Astrocyte (in vitro differentiated cells and primary cell): Measurements from ENCODE around the gene IFNA13. TPM values are rescaled to one million over a fixed set of nuclear protein-coding genes. Genes with fewer than 3 reads are reported as not detected.
A peak's percentile ranks its signal among the peaks of the same experiment; 100 is the strongest.

Experiments used
- DNase-seq: peaks from one replicate; pipeline ENCODE4 v3.0.0-alpha.2; 2010; ENCODE audit warnings: low read depth
- FAIRE-seq: peaks from 2 replicates; lab custom pipeline; 2011; peaks lifted over from hg19 to GRCh38; lab: Jason Lieb, UNC
- H2AFZ ChIP-seq: 2 replicates; pipeline ENCODE4 v1.6.0; 2012; ENCODE audit warnings: low read depth, low read length, inconsistent platforms
- H3K27ac ChIP-seq: 2 replicates; pipeline ENCODE4 v1.5.1; 2011; ENCODE audit warnings: low read depth, low read length, inconsistent platforms
- H3K27me3 ChIP-seq: 2 replicates; pipeline ENCODE4 v1.6.0; 2011; ENCODE audit warnings: low read length, inconsistent platforms; ENCODE audit not compliant: insufficient read depth
- H3K36me3 ChIP-seq: 2 replicates; pipeline ENCODE4 v1.5.1; 2011; ENCODE audit warnings: low read length, inconsistent platforms; ENCODE audit not compliant: insufficient read depth
- H3K4me1 ChIP-seq: 2 replicates; pipeline ENCODE4 v1.5.1; 2011; ENCODE audit warnings: low read length, inconsistent platforms; ENCODE audit not compliant: insufficient read depth
- H3K4me2 ChIP-seq: 2 replicates; pipeline ENCODE4 v1.6.0; 2012; ENCODE audit warnings: low read length, inconsistent platforms
- H3K4me3 ChIP-seq: 2 replicates; pipeline ENCODE4 v1.5.1; 2011; ENCODE audit warnings: low read depth, mild to moderate bottlenecking, low read length, inconsistent platforms; ENCODE audit not compliant: insufficient read depth
- H3K79me2 ChIP-seq: 2 replicates; pipeline ENCODE4 v1.6.0; 2012; ENCODE audit warnings: mild to moderate bottlenecking, low read length, inconsistent platforms; ENCODE audit not compliant: insufficient read depth
- H3K9ac ChIP-seq: 2 replicates; pipeline ENCODE4 v1.6.0; 2012; ENCODE audit warnings: mild to moderate bottlenecking, low read length, inconsistent platforms
- H3K9me3 ChIP-seq: 2 replicates; pipeline ENCODE4 v1.5.1; 2012; ENCODE audit warnings: low read depth, mild to moderate bottlenecking, low read length, inconsistent platforms; ENCODE audit not compliant: insufficient read depth
- H4K20me1 ChIP-seq: 2 replicates; pipeline ENCODE4 v1.6.0; 2012; ENCODE audit warnings: low read length, inconsistent platforms; ENCODE audit not compliant: insufficient read depth
- H3K27ac Mint-ChIP-seq: one replicate; pipeline ENCODE4 v1.8.0; 2021; ENCODE audit warnings: mild to moderate bottlenecking, mixed read lengths; ENCODE audit not compliant: unreplicated experiment
- H3K27me3 Mint-ChIP-seq: one replicate; pipeline ENCODE4 v1.8.0; 2021; ENCODE audit warnings: low read depth, mixed read lengths; ENCODE audit not compliant: unreplicated experiment
- H3K36me3 Mint-ChIP-seq: one replicate; pipeline ENCODE4 v1.8.0; 2021; ENCODE audit warnings: low read depth, mixed read lengths; ENCODE audit not compliant: unreplicated experiment
- H3K4me1 Mint-ChIP-seq: one replicate; pipeline ENCODE4 v1.8.0; 2021; ENCODE audit warnings: low read depth, mixed read lengths; ENCODE audit not compliant: unreplicated experiment
- H3K4me3 Mint-ChIP-seq: one replicate; pipeline ENCODE4 v1.8.0; 2021; ENCODE audit warnings: mild to moderate bottlenecking, moderate library complexity, mixed read lengths; ENCODE audit not compliant: unreplicated experiment
- H3K9me3 Mint-ChIP-seq: one replicate; pipeline ENCODE4 v1.8.0; 2021; ENCODE audit warnings: mild to moderate bottlenecking, mixed read lengths; ENCODE audit not compliant: unreplicated experiment
- EZH2 ChIP-seq: IDR thresholded peaks from 2 replicates; pipeline ENCODE4 v1.6.1; 2012; ENCODE audit warnings: mild to moderate bottlenecking, low read length, inconsistent platforms; ENCODE audit not compliant: insufficient read depth
- total RNA-seq: library from RNA; stranded (reverse); gene quantifications from 2 replicates; pipeline ENCODE4 v1.2.1, GENCODE V29; 2021
- TF ChIP-seq, protein P1 (sequence below): IDR thresholded peaks from 2 replicates; pipeline ENCODE4 v1.5.1; 2011; ENCODE audit warnings: low read depth, mild to moderate bottlenecking, inconsistent platforms, low read length, moderate library complexity; ENCODE audit not compliant: insufficient read depth

The IFNA13 gene
- total RNA-seq, 1 donor from 2014 or later = not detected

DNA sequence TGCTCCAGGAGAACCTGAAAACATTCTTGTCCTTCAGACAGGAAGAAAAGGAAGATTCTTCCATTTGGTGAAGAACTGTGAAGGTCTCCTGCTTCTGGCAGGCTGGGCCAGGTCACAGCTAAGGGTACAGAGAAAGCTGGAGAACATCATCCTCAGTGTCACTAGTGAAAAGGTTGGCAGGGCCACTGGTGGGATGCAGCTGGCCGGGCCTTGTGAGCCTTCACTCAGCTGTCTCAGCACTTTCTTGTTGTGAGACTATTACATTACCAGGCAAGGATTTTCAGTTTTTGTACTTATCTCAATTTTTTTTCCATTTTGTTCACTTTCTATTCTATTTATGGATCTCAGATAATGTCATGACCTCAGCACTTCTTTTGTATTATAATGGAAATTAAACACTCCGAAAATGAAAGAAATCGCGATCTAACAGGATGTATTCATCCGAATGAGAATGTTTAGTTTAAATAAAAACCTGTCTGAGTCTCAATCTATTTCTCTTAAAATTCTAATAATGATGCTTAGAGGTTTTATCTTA, 31.2 kb upstream of the IFNA13 start:
- H3K4me1 ChIP-seq = peaks cover 12% of the 10 kb centered on the region
- H4K20me1 ChIP-seq = no peaks in the 10 kb centered on the region
- no peaks in the 10 kb centered on the region for H3K36me3 ChIP-seq
- H3K4me1 Mint-ChIP-seq = no peaks in the 10 kb centered on the region
- no peak overlapping the region for H3K4me3 ChIP-seq
- peaks cover 18% of the 10 kb centered on the region for H3K27me3 ChIP-seq
- H3K9me3 Mint-ChIP-seq = no peaks in the 10 kb centered on the region
- TF ChIP-seq, protein P1, sequence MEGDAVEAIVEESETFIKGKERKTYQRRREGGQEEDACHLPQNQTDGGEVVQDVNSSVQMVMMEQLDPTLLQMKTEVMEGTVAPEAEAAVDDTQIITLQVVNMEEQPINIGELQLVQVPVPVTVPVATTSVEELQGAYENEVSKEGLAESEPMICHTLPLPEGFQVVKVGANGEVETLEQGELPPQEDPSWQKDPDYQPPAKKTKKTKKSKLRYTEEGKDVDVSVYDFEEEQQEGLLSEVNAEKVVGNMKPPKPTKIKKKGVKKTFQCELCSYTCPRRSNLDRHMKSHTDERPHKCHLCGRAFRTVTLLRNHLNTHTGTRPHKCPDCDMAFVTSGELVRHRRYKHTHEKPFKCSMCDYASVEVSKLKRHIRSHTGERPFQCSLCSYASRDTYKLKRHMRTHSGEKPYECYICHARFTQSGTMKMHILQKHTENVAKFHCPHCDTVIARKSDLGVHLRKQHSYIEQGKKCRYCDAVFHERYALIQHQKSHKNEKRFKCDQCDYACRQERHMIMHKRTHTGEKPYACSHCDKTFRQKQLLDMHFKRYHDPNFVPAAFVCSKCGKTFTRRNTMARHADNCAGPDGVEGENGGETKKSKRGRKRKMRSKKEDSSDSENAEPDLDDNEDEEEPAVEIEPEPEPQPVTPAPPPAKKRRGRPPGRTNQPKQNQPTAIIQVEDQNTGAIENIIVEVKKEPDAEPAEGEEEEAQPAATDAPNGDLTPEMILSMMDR = no peak
- no peak for TF ChIP-seq EZH2
- H3K4me2 ChIP-seq = no peak overlapping the region
- peaks cover 15% of the 10 kb centered on the region for H3K27me3 Mint-ChIP-seq
- no peaks in the 10 kb centered on the region for H3K36me3 Mint-ChIP-seq
- H3K9ac ChIP-seq = no peak overlapping the region
- H3K27ac Mint-ChIP-seq = no peak overlapping the region
- no peak for FAIRE-seq
- no peak for DNase-seq
- H3K9me3 ChIP-seq = no peaks in the 10 kb centered on the region
- H3K27ac ChIP-seq = no peak overlapping the region
- H3K4me3 Mint-ChIP-seq = no peak overlapping the region
- no peak overlapping the region for H2AFZ ChIP-seq
- H3K79me2 ChIP-seq = no peaks in the 10 kb centered on the region

DNA sequence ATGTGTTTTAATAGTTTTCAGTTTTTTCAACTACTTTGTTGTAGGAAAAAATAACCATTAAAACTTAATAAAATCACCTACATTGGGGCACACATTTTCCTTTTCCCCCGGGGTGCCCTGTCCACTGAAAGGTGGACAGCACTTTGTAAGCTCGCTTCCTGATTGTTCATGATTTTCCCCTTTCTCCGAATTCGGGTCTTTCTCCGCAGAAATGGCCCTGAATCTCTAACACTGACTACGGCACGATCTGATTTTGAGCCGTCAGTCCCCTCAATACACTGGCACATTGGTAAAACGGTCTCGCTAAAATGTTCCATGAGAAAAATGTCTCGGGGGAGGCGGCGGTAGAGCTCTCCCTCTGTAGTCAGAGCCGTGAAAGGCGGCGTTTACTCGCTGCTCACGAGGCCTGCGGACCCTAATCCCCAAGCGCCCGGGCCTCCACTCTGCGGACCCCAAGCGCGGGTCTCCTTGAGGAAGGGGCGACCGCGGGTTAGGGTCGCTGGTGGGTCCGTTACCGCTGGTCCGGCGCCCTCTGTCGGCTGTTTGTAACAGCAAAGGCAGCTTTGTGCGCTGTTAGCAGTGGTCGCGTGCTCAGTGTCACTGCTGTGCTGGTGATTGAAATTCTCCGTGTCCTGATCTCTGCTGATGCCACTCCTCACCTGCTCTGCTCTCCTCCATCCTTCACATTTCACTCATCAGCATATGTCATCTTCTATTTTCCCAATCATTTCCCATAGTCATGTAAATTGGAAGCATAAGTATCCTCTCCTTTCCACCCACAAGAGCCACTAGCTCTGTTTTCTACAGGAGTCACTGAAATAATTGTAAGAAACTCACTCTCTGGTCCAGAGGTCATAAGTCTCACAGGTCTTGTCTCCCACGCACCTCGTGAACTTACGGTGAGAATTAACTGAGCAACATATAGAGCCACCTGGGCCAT, 28.2 kb upstream of the IFNA13 start:
- H4K20me1 ChIP-seq = no peaks in the 10 kb centered on the region
- no peak overlapping the region for H3K27ac ChIP-seq
- H3K36me3 ChIP-seq = no peaks in the 10 kb centered on the region
- H3K4me2 ChIP-seq = peak overlapping the region; percentile 90
- H3K4me3 ChIP-seq = peak overlapping the region; percentile 62
- H3K27me3 ChIP-seq = peaks cover 14% of the 10 kb centered on the region
- peak overlapping the region; percentile 75 for H3K4me3 Mint-ChIP-seq
- H3K9me3 ChIP-seq = no peaks in the 10 kb centered on the region
- DNase-seq (no peak), FAIRE-seq (no peak)
- H3K9ac ChIP-seq = peak overlapping the region; percentile 55
- H3K79me2 ChIP-seq = no peaks in the 10 kb centered on the region
- H3K4me1 ChIP-seq = peaks cover 7% of the 10 kb centered on the region
- H2AFZ ChIP-seq = peak overlapping the region; percentile 81
- TF ChIP-seq EZH2 = no peak
- TF ChIP-seq, protein P1 = peak; percentile 64
- peaks cover 13% of the 10 kb centered on the region for H3K27me3 Mint-ChIP-seq
- H3K9me3 Mint-ChIP-seq = no peaks in the 10 kb centered on the region
- no peak overlapping the region for H3K27ac Mint-ChIP-seq
- H3K36me3 Mint-ChIP-seq = no peaks in the 10 kb centered on the region
- no peaks in the 10 kb centered on the region for H3K4me1 Mint-ChIP-seq
